DOHH2 (cell line): ENCODE data around the gene GLYR1.

Source experiments
- H3F3A ChIP-seq: fragments of 200-600 bp; sonication (generic), shearing (Covaris generic); 2 replicates; pipeline ENCODE4 v1.6.0; 2016; ENCODE audit warnings: antibody characterized with exemption, mild to moderate bottlenecking; ENCODE audit not compliant: control insufficient read depth, insufficient read depth
- H3K27ac ChIP-seq: fragments of 200-600 bp; sonication (generic); 2 replicates; pipeline ENCODE4 v1.5.1; 2014; ENCODE audit warnings: low read depth, mild to moderate bottlenecking, low read length, moderate library complexity
- H3K27me3 ChIP-seq: fragments of 200-600 bp; sonication (generic); 2 replicates; pipeline ENCODE4 v1.6.1; 2014; ENCODE audit warnings: mild to moderate bottlenecking, low read length, mixed read lengths; ENCODE audit not compliant: control insufficient read depth
- H3K36me3 ChIP-seq: fragments of 200-600 bp; sonication (generic); 2 replicates; pipeline ENCODE4 v1.6.1; 2014; ENCODE audit warnings: mild to moderate bottlenecking, low read length, moderate library complexity, mixed read lengths; ENCODE audit not compliant: control insufficient read depth
- H3K4me1 ChIP-seq: fragments of 200-600 bp; sonication (generic); 2 replicates; pipeline ENCODE4 v1.6.1; 2014; ENCODE audit warnings: mild to moderate bottlenecking, low read length, mixed read lengths; ENCODE audit not compliant: control insufficient read depth
- H3K4me2 ChIP-seq: fragments of 200-600 bp; sonication (generic); 2 replicates; pipeline ENCODE4 v1.6.0; 2014; ENCODE audit warnings: mild to moderate bottlenecking, low read length, moderate library complexity
- H3K4me3 ChIP-seq: fragments of 200-600 bp; sonication (generic); 2 replicates; pipeline ENCODE4 v1.5.1; 2014; ENCODE audit warnings: mild to moderate bottlenecking, low read length, mixed read lengths
- H3K79me2 ChIP-seq: fragments of 200-600 bp; sonication (generic); 2 replicates; pipeline ENCODE4 v1.6.1; 2014; ENCODE audit warnings: mild to moderate bottlenecking, low read length, mixed read lengths; ENCODE audit not compliant: control insufficient read depth
- H3K9me2 ChIP-seq: fragments of 200-600 bp; sonication (generic); replicated peaks from 2 replicates; pipeline ENCODE4 v1.6.1; 2014; ENCODE audit warnings: mild to moderate bottlenecking, low read length, mixed read lengths; ENCODE audit not compliant: control insufficient read depth
- H3K9me3 ChIP-seq: fragments of 200-600 bp; sonication (generic); 2 replicates; pipeline ENCODE4 v1.6.1; 2014; ENCODE audit warnings: antibody characterized with exemption, low read length, mixed read lengths; ENCODE audit not compliant: control insufficient read depth, insufficient read depth
- H4K20me1 ChIP-seq: fragments of 200-600 bp; sonication (generic); 2 replicates; pipeline ENCODE4 v1.6.0; 2014; ENCODE audit warnings: low read depth, mild to moderate bottlenecking, antibody characterized with exemption, low read length, moderate library complexity; ENCODE audit not compliant: control insufficient read depth, insufficient read depth
- CTCF ChIP-seq: fragments of 200-600 bp; sonication (generic); IDR thresholded peaks from one replicate; pipeline ENCODE4 v1.5.1; 2014; ENCODE audit warnings: antibody characterized with exemption, mild to moderate bottlenecking, low read depth, low read length; ENCODE audit not compliant: poor library complexity, severe bottlenecking
- EZH2phosphoT487 ChIP-seq: fragments of 200-600 bp; sonication (generic); IDR thresholded peaks from 2 replicates; pipeline ENCODE4 v1.6.1; 2017; ENCODE audit warnings: borderline replicate concordance, mild to moderate bottlenecking, antibody characterized with exemption, low read length, moderate library complexity, mixed read lengths

The GLYR1 gene

GRCh38 chr16:4869147-4869805, 22.2 kb upstream of the GLYR1 start:
- Histone ChIP-seq H3K27me3 (no peaks in the 10 kb centered on the region), H3K9me3 (no peaks in the 10 kb centered on the region), H3F3A (no peaks in the 10 kb centered on the region), H4K20me1 (peaks cover 4% of the 10 kb centered on the region; the same call in 1 of the 2 replicates), H3K79me2 (peaks cover 55% of the 10 kb centered on the region), H3K4me2 (no peak overlapping the region), H3K4me3 (no peak overlapping the region), H3K27ac (no peak overlapping the region), H3K36me3 (peaks cover 66% of the 10 kb centered on the region), H3K4me1 (no peaks in the 10 kb centered on the region), H3K9me2 (no peaks in the 10 kb centered on the region)
- TF ChIP-seq EZH2phosphoT487 (no peak), CTCF (no peak)

GRCh38 chr16:4868535-4868934, 21.4 kb upstream of the GLYR1 start:
- TF ChIP-seq CTCF (no peak), EZH2phosphoT487 (no peak)
- Histone ChIP-seq H3K27me3 (no peaks in the 10 kb centered on the region), H3K9me2 (no peaks in the 10 kb centered on the region), H3K4me1 (no peaks in the 10 kb centered on the region), H3K79me2 (peaks cover 62% of the 10 kb centered on the region), H3K4me2 (no peak overlapping the region), H3K9me3 (no peaks in the 10 kb centered on the region), H3K27ac (no peak overlapping the region), H4K20me1 (peaks cover 4% of the 10 kb centered on the region; the same call in 1 of the 2 replicates), H3K36me3 (peaks cover 64% of the 10 kb centered on the region), H3K4me3 (no peak overlapping the region), H3F3A (no peaks in the 10 kb centered on the region)

- H4K20me1 ChIP-seq: peaks cover 4% of the 10 kb centered on the region; the same call in 1 of the 2 replicates
- H3K9me2 ChIP-seq: no peaks in the 10 kb centered on the region
- peaks cover 67% of the 10 kb centered on the region for H3K79me2 ChIP-seq
- TF ChIP-seq CTCF (no peak), EZH2phosphoT487 (no peak)
- H3K27me3 ChIP-seq: no peaks in the 10 kb centered on the region
- no peak overlapping the region for H3K27ac ChIP-seq
- H3K4me2 ChIP-seq: no peak overlapping the region
- H3K36me3 ChIP-seq: peaks cover 63% of the 10 kb centered on the region
- H3F3A ChIP-seq: no peaks in the 10 kb centered on the region
- H3K4me1 ChIP-seq: no peaks in the 10 kb centered on the region
- H3K9me3 ChIP-seq: no peaks in the 10 kb centered on the region
- no peak overlapping the region for H3K4me3 ChIP-seq
These were observed 20.9 kb upstream of the GLYR1 start for GRCh38 chr16:4868026-4868425.
